Lung (tissue), 12 donors: ENCODE data around the gene FAM149A. TPM values are rescaled to one million over a fixed set of nuclear protein-coding genes. Genes with fewer than 3 reads are reported as not detected.
A peak's percentile ranks its signal among the peaks of the same experiment; 100 is the strongest.

Source experiments
- ATAC-seq: fragments of 200-7000 bp; cut with Tn5 transposase; one replicate; pipeline ENCODE4 v1.9.1; 2020; ENCODE audit warnings: moderate number of reproducible peaks; ENCODE audit not compliant: insufficient read depth, low FRiP score
- DNase-seq, 3 donors: peaks; one replicate each; pipeline ENCODE4 v3.0.0-alpha.2; 2013 to 2017
- H3K27ac ChIP-seq, 2 donors: one replicate each; pipeline ENCODE4 v1.5.1; 2013; ENCODE audit warnings: mild to moderate bottlenecking in 2 of 2, moderate library complexity in 2 of 2, control low read depth in 1 of 2, inconsistent platforms in 1 of 2, low read depth in 1 of 2, low read length in 1 of 2
- H3K27me3 ChIP-seq, 3 donors: one replicate each; pipeline ENCODE4 v1.5.1; 2013; ENCODE audit warnings: low read length in 2 of 3; ENCODE audit not compliant: control insufficient read depth in 3 of 3, insufficient read depth in 3 of 3
- H3K36me3 ChIP-seq, 4 donors: one replicate each; pipeline ENCODE4 v1.5.1; 2013; ENCODE audit warnings: low read length in 4 of 4, mild to moderate bottlenecking in 1 of 4, moderate library complexity in 1 of 4; ENCODE audit not compliant: control insufficient read depth in 4 of 4, insufficient read depth in 4 of 4
- H3K4me1 ChIP-seq, 5 donors: one replicate each; pipeline ENCODE4 v1.5.1; 2013; ENCODE audit warnings: low read length in 5 of 5, mild to moderate bottlenecking in 2 of 5, moderate library complexity in 1 of 5; ENCODE audit not compliant: control insufficient read depth in 5 of 5, insufficient read depth in 5 of 5
- H3K4me3 ChIP-seq: one replicate; pipeline ENCODE4 v1.5.1; 2013; ENCODE audit warnings: mild to moderate bottlenecking, control low read depth, moderate library complexity
- H3K9ac ChIP-seq, 2 donors: one replicate each; pipeline ENCODE4 v1.5.1; 2013; ENCODE audit warnings: low read length in 2 of 2, control low read depth in 1 of 2; ENCODE audit not compliant: insufficient read depth in 1 of 2
- H3K9me3 ChIP-seq, 4 donors: one replicate each; pipeline ENCODE4 v1.5.1; 2013; ENCODE audit warnings: low read length in 3 of 4, mild to moderate bottlenecking in 1 of 4, moderate library complexity in 1 of 4; ENCODE audit not compliant: control insufficient read depth in 4 of 4, insufficient read depth in 3 of 4
- CTCF ChIP-seq: IDR thresholded peaks from 2 replicates; pipeline ENCODE4 v1.5.1; 2012; ENCODE audit warnings: mild to moderate bottlenecking; ENCODE audit errors: control extremely low read depth, extremely low read depth
- WGBS, 2 donors: extraction: QIAGEN DNeasy Blood & Tissue Kit; methylation state at CpG; one replicate each; pipeline ENCODE4 v1.1.7; 2013; 5-methylcytosine and 5-hydroxymethylcytosine counted together
- polyA plus RNA-seq, 2 donors: library from polyadenylated mRNA; stranded (reverse); fragments of 200-250 nt; gene quantifications; one replicate each; pipeline ENCODE4 v1.2.1, GENCODE V29; 2013
- total RNA-seq, 2 donors: library from RNA; depleted of rRNA in 1 of 2; stranded (reverse); fragments of >200 nt in 1 of 2; gene quantifications; one replicate each; pipeline ENCODE4 v1.2.1, GENCODE V29; 2014 to 2021
- donor health status: control.
- donor health status: control.
- donor health status: Bipolar disorder and iron deficiency.
- donor health status: healthy.
- donor health status: DM: yes; HTN: yes; CAD: no.

Gene FAM149A
- total and polyA plus RNA-seq, 4 donors, result 2.5 to 14.8 (median 13.0) TPM

DNA sequence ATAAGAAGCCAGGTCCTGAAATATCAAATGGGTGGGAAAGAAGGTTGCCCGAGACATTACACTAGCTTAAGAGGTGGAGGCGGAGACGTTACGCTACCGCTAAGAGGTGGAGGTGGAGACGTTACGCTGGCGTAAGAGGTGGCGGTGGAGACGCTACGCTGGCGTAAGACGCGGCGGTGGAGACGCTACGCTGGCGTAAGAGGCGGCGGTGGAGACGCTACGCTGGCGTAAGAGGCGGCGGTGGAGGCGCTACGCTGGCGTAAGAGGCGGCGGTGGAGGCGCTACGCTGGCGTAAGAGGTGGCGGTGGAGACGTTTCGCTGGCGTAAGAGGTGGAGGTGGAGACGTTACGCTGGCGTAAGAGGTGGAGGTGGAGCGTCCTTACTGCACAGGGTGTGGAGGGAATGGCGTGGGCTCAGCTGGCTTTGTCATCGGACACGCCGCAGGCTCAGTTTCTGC lies 99.6 kb downstream of the FAM149A start:
- peak in 1 of 3 donors; percentile 74 for DNase-seq
- no peak for TF ChIP-seq CTCF
- ATAC-seq, result no peak
- Histone ChIP-seq H3K9ac (no peak overlapping the region), H3K27me3 (no peaks in the 10 kb centered on the region), H3K27ac (peak overlapping the region in 1 of 2 donors; percentile 79), H3K4me3 (no peak overlapping the region), H3K4me1 (peaks cover 0 to 14% (median 0%) of the 10 kb centered on the region in 5 donors), H3K9me3 (peaks cover 0 to 3% (median 0%) of the 10 kb centered on the region in 4 donors), H3K36me3 (peaks cover 2 to 7% (median 4%) of the 10 kb centered on the region in 4 donors)
- 54 to 63% methylated on average over 45 of the region's 45 CpGs for WGBS, 2 donors

DNA sequence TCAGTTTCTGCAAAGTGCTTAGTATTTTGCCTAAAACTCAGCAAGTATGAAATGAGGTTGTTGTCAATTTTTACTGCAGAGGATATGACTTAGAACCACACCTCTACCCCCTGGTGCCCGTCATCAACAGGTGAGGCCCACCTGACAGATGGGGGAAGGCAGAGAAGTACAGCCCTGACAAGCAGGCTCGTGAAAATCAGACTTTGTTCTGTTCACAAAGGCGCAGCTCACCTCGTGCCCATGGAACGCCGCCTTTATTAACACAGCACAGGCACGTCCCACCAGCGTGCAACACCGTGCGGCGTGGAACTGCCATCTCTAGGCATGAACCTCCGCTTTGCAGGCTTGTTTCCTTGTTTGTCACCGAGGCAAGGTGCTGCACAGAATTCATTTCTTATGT lies 100.2 kb downstream of the FAM149A start:
- no peaks in the 10 kb centered on the region for H3K27me3 ChIP-seq
- H3K9ac ChIP-seq, result no peak overlapping the region
- no peak for TF ChIP-seq CTCF
- peaks cover 5 to 11% (median 8%) of the 10 kb centered on the region in 4 donors for H3K36me3 ChIP-seq
- peaks cover 0 to 14% (median 0%) of the 10 kb centered on the region in 5 donors for H3K4me1 ChIP-seq
- WGBS, 2 donors, result 77 to 80% methylated on average over 13 of the region's 13 CpGs
- DNase-seq, result no peak
- peak overlapping the region in 1 of 2 donors; percentile 64 for H3K27ac ChIP-seq
- no peak overlapping the region for H3K4me3 ChIP-seq
- H3K9me3 ChIP-seq, result peaks cover 0 to 3% (median 0%) of the 10 kb centered on the region in 4 donors
- no peak for ATAC-seq

DNA sequence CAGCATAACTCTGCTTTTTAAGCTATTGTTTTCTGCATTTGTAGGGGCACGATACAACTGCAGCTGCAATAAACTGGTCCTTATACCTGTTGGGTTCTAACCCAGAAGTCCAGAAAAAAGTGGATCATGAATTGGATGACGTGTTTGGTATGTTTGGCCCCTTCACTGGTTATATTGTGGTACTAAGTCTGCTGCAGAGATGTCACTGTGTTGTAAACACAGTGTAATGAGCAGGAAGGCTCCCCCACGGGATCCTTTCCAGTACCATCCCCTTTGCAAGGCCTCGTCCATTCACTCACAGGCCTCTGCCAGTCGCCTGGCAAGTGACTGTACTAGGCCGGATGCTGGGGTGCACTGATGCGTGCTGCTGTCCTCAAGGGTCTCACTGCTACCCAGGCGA lies 100.7 kb downstream of the FAM149A start:
- peaks cover 5 to 14% (median 9%) of the 10 kb centered on the region in 4 donors for H3K36me3 ChIP-seq
- H3K4me3 ChIP-seq, result no peak overlapping the region
- WGBS, 2 donors, result 78 to 88% methylated on average over 8 of the region's 8 CpGs
- H3K27me3 ChIP-seq, result no peaks in the 10 kb centered on the region
- no peak for TF ChIP-seq CTCF
- H3K27ac ChIP-seq, result no peak overlapping the region
- no peak overlapping the region for H3K9ac ChIP-seq
- ATAC-seq (no peak), DNase-seq (no peak)
- H3K4me1 ChIP-seq, result peaks cover 0 to 14% (median 0%) of the 10 kb centered on the region in 5 donors
- H3K9me3 ChIP-seq, result peaks cover 0 to 3% (median 0%) of the 10 kb centered on the region in 4 donors
